OCI-LY7 (cell line): Measurements from ENCODE around the gene TLX1. TPM values are rescaled to one million over a fixed set of nuclear protein-coding genes. Genes with fewer than 3 reads are reported as not detected.

ENCODE experiments used
- BruUV-seq: library from RNA; stranded (reverse); fragments of 400-500 nt; replicated peaks from 2 replicates; lab custom pipeline; 2021; lab: Mats Ljungman, UMichigan
- CTCF ChIA-PET: fragments of 300-600 bp; sonication (Branson Sonifier 250); formaldehyde crosslinking; loops from one replicate; lab custom pipeline; 2022; ENCODE audit warnings: antibody characterized with exemption; ENCODE audit not compliant: unreplicated experiment; lab: Charles Lee
- POLR2A ChIA-PET: fragments of 300-600 bp; sonication (Branson Sonifier 250); formaldehyde crosslinking; loops from one replicate; lab custom pipeline; 2022; ENCODE audit warnings: antibody characterized with exemption; lab: Charles Lee
- DNase-seq: peaks from one replicate; pipeline ENCODE4 v3.0.0-alpha.2; 2015; ENCODE audit warnings: low spot score
- H2AFZ ChIP-seq: fragments of 200-600 bp; sonication (generic), shearing (Covaris generic); 2 replicates; pipeline ENCODE4 v1.6.1; 2014; ENCODE audit warnings: mild to moderate bottlenecking, antibody characterized with exemption, low read length, moderate library complexity
- H3K27ac ChIP-seq: fragments of 200-600 bp; sonication (generic); 2 replicates; pipeline ENCODE4 v1.5.1; 2014; ENCODE audit warnings: mixed run types, low read depth, mild to moderate bottlenecking, moderate library complexity, low read length, inconsistent platforms; ENCODE audit not compliant: poor library complexity, severe bottlenecking
- H3K36me3 ChIP-seq: fragments of 200-600 bp; sonication (generic); 2 replicates; pipeline ENCODE4 v1.6.1; 2014; ENCODE audit warnings: mild to moderate bottlenecking, antibody characterized with exemption, low read length, moderate library complexity, mixed read lengths; ENCODE audit not compliant: insufficient read depth
- H3K4me1 ChIP-seq: fragments of 200-600 bp; sonication (generic); 2 replicates; pipeline ENCODE4 v1.5.1; 2014; ENCODE audit warnings: mild to moderate bottlenecking, low read length; ENCODE audit not compliant: insufficient read depth, poor library complexity, severe bottlenecking
- H3K4me2 ChIP-seq: fragments of 200-600 bp; sonication (generic); 2 replicates; pipeline ENCODE4 v1.6.1; 2014; ENCODE audit warnings: mild to moderate bottlenecking, low read length
- H3K4me3 ChIP-seq: fragments of 200-600 bp; sonication (generic); 2 replicates; pipeline ENCODE4 v1.5.1; 2014; ENCODE audit warnings: mild to moderate bottlenecking, low read depth, low read length; ENCODE audit not compliant: poor library complexity, severe bottlenecking
- H3K79me2 ChIP-seq: fragments of 200-600 bp; sonication (generic); 2 replicates; pipeline ENCODE4 v1.6.1; 2016; ENCODE audit warnings: low read depth, mild to moderate bottlenecking, low read length, moderate library complexity, mixed read lengths; ENCODE audit not compliant: insufficient read depth
- H3K9me2 ChIP-seq: fragments of 200-600 bp; sonication (generic); 2 replicates; pipeline ENCODE4 v1.6.1; 2016; ENCODE audit warnings: mild to moderate bottlenecking, low read length, mixed read lengths; ENCODE audit not compliant: insufficient read depth
- H3K9me3 ChIP-seq: fragments of 200-600 bp; sonication (generic); 2 replicates; pipeline ENCODE4 v1.6.1; 2014; ENCODE audit warnings: mild to moderate bottlenecking, mixed run types, low read length, mixed read lengths
- H4K20me1 ChIP-seq: fragments of 200-600 bp; sonication (generic); 2 replicates; pipeline ENCODE4 v1.6.1; 2014; ENCODE audit warnings: mild to moderate bottlenecking, antibody characterized with exemption, low read length, moderate library complexity, mixed read lengths; ENCODE audit not compliant: insufficient read depth
- EZH2phosphoT487 ChIP-seq: fragments of 200-600 bp; sonication (generic); IDR thresholded peaks from 2 replicates; pipeline ENCODE4 v1.6.1; 2018; ENCODE audit warnings: low read depth, borderline replicate concordance, mild to moderate bottlenecking, mixed run types, antibody characterized with exemption, low read length, moderate library complexity, mixed read lengths
- intact Hi-C: fragments of 100-400 bp; cut with micrococcal nuclease; formaldehyde crosslinking; loops from one replicate; pipeline ENCODE4 v1.10.0; 2022; ENCODE audit not compliant: unreplicated experiment
- total RNA-seq, 2 experiments: library from RNA; depleted of rRNA in 1 of 2; stranded (reverse); fragments of >200 nt in 1 of 2; shearing (Covaris generic) in 1 of 2; gene quantifications; 2 replicates each; pipeline ENCODE4 v1.2.3, GENCODE V29; 2014 to 2022
- TF ChIP-seq, protein P1 (sequence below): fragments of 200-600 bp; sonication (generic); conservative IDR thresholded peaks from 2 replicates; pipeline ENCODE4 v1.5.1; 2014; ENCODE audit warnings: mild to moderate bottlenecking, antibody characterized with exemption, low read length, moderate library complexity, mixed read lengths

Gene TLX1
- total RNA-seq, 2 experiments from 2014 or later, result not detected

DNA sequence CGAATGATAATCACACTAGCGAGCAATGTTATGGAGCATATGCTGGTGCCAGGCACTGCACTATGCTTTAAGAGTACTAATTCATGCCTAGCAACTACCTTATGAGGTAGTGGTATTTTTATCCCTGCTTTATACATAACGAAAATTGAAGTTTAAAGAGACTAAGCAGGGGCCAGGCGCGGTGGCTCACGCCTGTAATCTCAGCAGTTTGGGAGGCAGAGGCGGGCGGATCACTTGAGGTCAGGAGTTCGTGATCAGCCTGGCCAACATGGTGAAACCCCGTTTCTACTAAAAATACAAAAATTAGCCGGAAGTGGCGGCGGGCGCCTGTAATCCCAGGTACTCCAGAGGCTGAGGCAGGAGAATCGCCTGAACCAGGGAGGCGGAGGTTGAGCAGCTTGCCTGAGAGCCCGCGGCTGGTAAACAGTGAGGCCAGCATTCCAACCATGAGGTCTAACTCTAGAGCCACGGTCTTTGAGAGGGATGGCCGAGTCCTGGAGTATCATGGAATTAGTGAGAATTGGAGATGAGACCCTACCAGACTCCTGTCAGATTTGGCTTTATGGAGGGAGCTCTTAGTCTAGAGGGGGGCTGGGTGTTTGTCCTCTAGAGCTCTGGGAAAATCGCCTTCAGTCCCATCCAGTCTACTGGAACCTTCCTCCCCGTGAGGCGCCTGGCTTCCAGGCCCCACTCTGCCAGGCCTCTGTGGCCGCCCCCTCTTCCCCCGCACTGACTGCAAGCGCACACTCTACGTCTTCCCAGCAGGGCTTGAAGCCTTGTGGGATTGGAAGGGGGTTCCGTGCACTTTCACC lies 11.6 kb downstream of the TLX1 start:
- Histone ChIP-seq H3K27ac (no peak overlapping the region), H3K36me3 (no peaks in the 10 kb centered on the region), H3K4me1 (no peaks in the 10 kb centered on the region), H2AFZ (no peak overlapping the region), H3K79me2 (no peaks in the 10 kb centered on the region), H3K4me3 (no peak overlapping the region), H3K9me2 (no peaks in the 10 kb centered on the region), H3K9me3 (no peaks in the 10 kb centered on the region), H3K4me2 (no peak overlapping the region), H4K20me1 (no peaks in the 10 kb centered on the region)
- ChIA-PET CTCF (interaction anchor here (0.5 to 1.6 kb wide), 9 partner anchors 19 to 129 kb away, joined by 3 to 16 read pairs (median 4); no protein-coding TSS in a partner anchor), POLR2A (interaction anchor here (0.7 to 0.9 kb wide), 2 partner anchors 81 to 82 kb away, joined by 3 read pairs; partner anchors contain the start of gene KAZALD1)
- intact Hi-C loops, result loop anchor here (1.0 to 5.0 kb wide), 3 partner anchors 47 to 101 kb away; no protein-coding TSS in a partner anchor
- BruUV-seq, result no TSS peak
- TF ChIP-seq, protein P1, sequence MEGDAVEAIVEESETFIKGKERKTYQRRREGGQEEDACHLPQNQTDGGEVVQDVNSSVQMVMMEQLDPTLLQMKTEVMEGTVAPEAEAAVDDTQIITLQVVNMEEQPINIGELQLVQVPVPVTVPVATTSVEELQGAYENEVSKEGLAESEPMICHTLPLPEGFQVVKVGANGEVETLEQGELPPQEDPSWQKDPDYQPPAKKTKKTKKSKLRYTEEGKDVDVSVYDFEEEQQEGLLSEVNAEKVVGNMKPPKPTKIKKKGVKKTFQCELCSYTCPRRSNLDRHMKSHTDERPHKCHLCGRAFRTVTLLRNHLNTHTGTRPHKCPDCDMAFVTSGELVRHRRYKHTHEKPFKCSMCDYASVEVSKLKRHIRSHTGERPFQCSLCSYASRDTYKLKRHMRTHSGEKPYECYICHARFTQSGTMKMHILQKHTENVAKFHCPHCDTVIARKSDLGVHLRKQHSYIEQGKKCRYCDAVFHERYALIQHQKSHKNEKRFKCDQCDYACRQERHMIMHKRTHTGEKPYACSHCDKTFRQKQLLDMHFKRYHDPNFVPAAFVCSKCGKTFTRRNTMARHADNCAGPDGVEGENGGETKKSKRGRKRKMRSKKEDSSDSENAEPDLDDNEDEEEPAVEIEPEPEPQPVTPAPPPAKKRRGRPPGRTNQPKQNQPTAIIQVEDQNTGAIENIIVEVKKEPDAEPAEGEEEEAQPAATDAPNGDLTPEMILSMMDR, result no peak; the same call in 1 of the 2 replicates
- no peak for TF ChIP-seq EZH2phosphoT487
- DNase-seq, result no peak

DNA sequence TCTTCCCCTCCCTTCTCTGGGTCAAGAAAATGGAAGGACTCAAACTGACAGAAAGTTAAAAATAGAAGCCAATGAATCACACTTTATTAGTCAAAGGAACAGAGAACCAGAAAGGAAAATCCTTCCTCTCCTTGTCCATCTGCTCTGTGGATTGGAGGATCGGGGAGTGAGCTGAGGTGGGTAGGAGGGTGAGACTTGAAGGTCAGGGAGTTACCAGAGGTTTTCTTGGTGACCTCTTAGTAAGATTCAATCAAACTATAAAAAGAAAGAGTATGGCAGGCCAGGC lies 12.2 kb downstream of the TLX1 start:
- POLR2A ChIA-PET, result no interaction called here

More for the DNA sequence above, 12.2 kb downstream of the TLX1 start:
- no peaks in the 10 kb centered on the region for H3K9me2 ChIP-seq
- no peak overlapping the region for H3K4me3 ChIP-seq
- no peak overlapping the region for H3K27ac ChIP-seq
- no peak overlapping the region for H2AFZ ChIP-seq
- BruUV-seq, result no TSS peak
- no peaks in the 10 kb centered on the region for H3K4me1 ChIP-seq
- no peaks in the 10 kb centered on the region for H3K36me3 ChIP-seq
- no peaks in the 10 kb centered on the region for H3K9me3 ChIP-seq
- H3K79me2 ChIP-seq, result no peaks in the 10 kb centered on the region
- no peak for TF ChIP-seq EZH2phosphoT487
- TF ChIP-seq, protein P1, result no peak
- no peaks in the 10 kb centered on the region for H4K20me1 ChIP-seq
- CTCF ChIA-PET, result interaction anchor here (0.6 kb wide), 1 partner anchor 10 kb away, joined by 5 read pairs; no protein-coding TSS in a partner anchor
- intact Hi-C loops, result loop anchor here (5.0 kb wide), 1 partner anchor 86 kb away; no protein-coding TSS in a partner anchor
- no peak for DNase-seq
- no peak overlapping the region for H3K4me2 ChIP-seq
